A549 (cell line): ENCODE data around the gene CITED4. TPM values are rescaled to one million over a fixed set of nuclear protein-coding genes. Genes with fewer than 3 reads are reported as not detected.

Experiments used
- ATAC-seq, 2 experiments: fragments of 200-7000 bp in 1 of 2; fragments of >200 bp in 1 of 2; cut with Nextera tagmentation in 1 of 2; cut with Tn5 transposase in 1 of 2; 3 replicates each; pipeline versions ENCODE4 v1.8.0 to v1.9.1; 2018 to 2020; ENCODE audit warnings: mild to moderate bottlenecking in 1 of 2, moderate library complexity in 1 of 2
- CTCF ChIA-PET: fragments of 300-600 bp; sonication (Branson Sonifier 250); formaldehyde crosslinking; extraction: SDS; loops from one replicate; lab custom pipeline; 2021; ENCODE audit warnings: antibody characterized with exemption, inconsistent platforms; lab: Yijun Ruan, JAX
- POLR2A ChIA-PET: fragments of 350-600 bp; formaldehyde crosslinking; extraction: SDS; loops from one replicate; lab custom pipeline; 2021; ENCODE audit warnings: antibody characterized with exemption, inconsistent platforms; lab: Yijun Ruan, JAX
- DNase-seq, 2 experiments: peaks; one replicate each; pipeline versions ENCODE4 v3.0.0 to v3.0.0-alpha.2; 2011 to 2016; ENCODE audit warnings: low read depth in 1 of 2, low spot score in 1 of 2
- FAIRE-seq: peaks from 2 replicates; lab custom pipeline; 2011; peaks lifted over from hg19 to GRCh38; lab: Jason Lieb, UNC
- H3K27ac ChIP-seq, 2 experiments: fragments of >200 bp; sonication (Bioruptor Twin); formaldehyde crosslinking; 3 replicates each; pipeline ENCODE4 v1.5.1; 2016 to 2017
- H3K4me1 ChIP-seq: fragments of >200 bp; sonication (Bioruptor Twin); formaldehyde crosslinking; 3 replicates; pipeline ENCODE4 v1.6.1; 2016
- H3K4me2 ChIP-seq: fragments of >200 bp; sonication (Bioruptor Twin); formaldehyde crosslinking; 3 replicates; pipeline ENCODE4 v1.6.1; 2016
- H3K4me3 ChIP-seq: fragments of >200 bp; sonication (Bioruptor Twin); formaldehyde crosslinking; 3 replicates; pipeline ENCODE4 v1.5.1; 2016
- H3K9me3 ChIP-seq: fragments of >200 bp; sonication (Bioruptor Twin); formaldehyde crosslinking; 3 replicates; pipeline ENCODE4 v1.6.1; 2016
- CBX8 ChIP-seq: fragments of 200-600 bp; sonication (generic); IDR thresholded peaks from 2 replicates; pipeline ENCODE4 v1.6.1; 2016
- CHD2 ChIP-seq: fragments of 150-350 bp; IDR thresholded peaks from 2 replicates; pipeline ENCODE4 v1.6.1; 2014; ENCODE audit warnings: low read length; ENCODE audit not compliant: partially characterized antibody
- EHF ChIP-seq: fragments of 250-450 bp; sonication (Bioruptor Pico); IDR thresholded peaks from 2 replicates; pipeline ENCODE4 v1.5.0; 2020; ENCODE audit warnings: mild to moderate bottlenecking
- FOSL2 ChIP-seq, 2 experiments: fragments of 450-650 bp in 1 of 2; fragments of >200 bp in 1 of 2; sonication (Bioruptor Twin) in 1 of 2; formaldehyde crosslinking; IDR thresholded peaks; 2 replicates each; pipeline versions ENCODE4 v1.5.0 to v1.6.1; 2016 to 2020; ENCODE audit warnings: mild to moderate bottlenecking in 1 of 2, moderate library complexity in 1 of 2
- FOXS1 ChIP-seq: fragments of 250-450 bp; sonication (Bioruptor Pico); IDR thresholded peaks from 2 replicates; pipeline ENCODE4 v1.5.0; 2020; ENCODE audit warnings: mild to moderate bottlenecking, moderate library complexity
- HOXA7 ChIP-seq: fragments of 250-450 bp; sonication (Bioruptor Pico); IDR thresholded peaks from 2 replicates; pipeline ENCODE4 v1.5.0; 2020; ENCODE audit warnings: mild to moderate bottlenecking, moderate library complexity
- HOXB5 ChIP-seq: fragments of 250-450 bp; sonication (Bioruptor Pico); IDR thresholded peaks from 2 replicates; pipeline ENCODE4 v1.5.0; 2020; ENCODE audit warnings: mild to moderate bottlenecking, moderate library complexity
- JUN ChIP-seq, 2 experiments: fragments of >200 bp; sonication (Bioruptor Twin); formaldehyde crosslinking; IDR thresholded peaks; 2 replicates in 1 of 2; 3 replicates in 1 of 2; pipeline ENCODE4 v1.6.1; 2016 to 2017
- JUNB ChIP-seq: fragments of >200 bp; sonication (Bioruptor Twin); formaldehyde crosslinking; IDR thresholded peaks from 2 replicates; pipeline ENCODE4 v1.6.1; 2016
- KDM5A ChIP-seq: fragments of 200-600 bp; sonication (generic); IDR thresholded peaks from 2 replicates; pipeline ENCODE4 v1.6.1; 2016; ENCODE audit warnings: antibody characterized with exemption, mild to moderate bottlenecking
- MAFK ChIP-seq: fragments of 450-650 bp; IDR thresholded peaks from 2 replicates; pipeline ENCODE4 v1.6.1; 2014; ENCODE audit not compliant: partially characterized antibody
- MAZ ChIP-seq: fragments of 150-350 bp; IDR thresholded peaks from 2 replicates; pipeline ENCODE4 v1.6.1; 2014; ENCODE audit warnings: antibody characterized with exemption, low read depth, low read length, borderline replicate concordance
- NFE2L2 ChIP-seq: fragments of 150-350 bp; conservative IDR thresholded peaks from 2 replicates; pipeline ENCODE4 v1.6.1; 2014; ENCODE audit warnings: low read length
- NPAS2 ChIP-seq: fragments of 250-450 bp; sonication (Bioruptor Pico); IDR thresholded peaks from 2 replicates; pipeline ENCODE4 v1.8.0; 2022; ENCODE audit warnings: mild to moderate bottlenecking, moderate library complexity, borderline replicate concordance
- PHF8 ChIP-seq: fragments of 200-600 bp; sonication (generic); IDR thresholded peaks from 2 replicates; pipeline ENCODE4 v1.6.1; 2016; ENCODE audit warnings: low read depth, mild to moderate bottlenecking, antibody characterized with exemption, moderate library complexity, borderline replicate concordance
- POLR2A ChIP-seq: IDR thresholded peaks from 2 replicates; pipeline ENCODE4 v1.6.1; 2012; ENCODE audit warnings: mild to moderate bottlenecking, low read length
- POLR2AphosphoS2 ChIP-seq: conservative IDR thresholded peaks from 2 replicates; pipeline ENCODE4 v1.6.1; 2012; ENCODE audit warnings: low read length, improper control_type of control experiment, inconsistent platforms
- RAD21 ChIP-seq, 2 experiments: fragments of >200 bp in 1 of 2; sonication (Bioruptor Twin) in 1 of 2; formaldehyde crosslinking in 1 of 2; IDR thresholded peaks in 1 of 2; conservative IDR thresholded peaks in 1 of 2; 2 replicates in 1 of 2; 3 replicates in 1 of 2; pipeline ENCODE4 v1.6.1; 2012 to 2018; ENCODE audit warnings: inconsistent platforms in 1 of 2
- RARB ChIP-seq: fragments of 250-450 bp; sonication (Bioruptor Pico); IDR thresholded peaks from 2 replicates; pipeline ENCODE4 v1.8.0; 2021; ENCODE audit warnings: mild to moderate bottlenecking, moderate library complexity
- RNF2 ChIP-seq: fragments of 200-600 bp; sonication (generic); IDR thresholded peaks from 2 replicates; pipeline ENCODE4 v1.6.1; 2016; ENCODE audit warnings: low read depth, mild to moderate bottlenecking, antibody characterized with exemption, moderate library complexity, borderline replicate concordance
- TP53 ChIP-seq: fragments of 250-450 bp; sonication (Bioruptor Pico); IDR thresholded peaks from 2 replicates; pipeline ENCODE4 v1.5.0; 2021; ENCODE audit warnings: mild to moderate bottlenecking, moderate library complexity
- ZNF302 ChIP-seq: fragments of 250-450 bp; sonication (Bioruptor Pico); IDR thresholded peaks from 2 replicates; pipeline ENCODE4 v1.9.0; 2021; ENCODE audit warnings: inconsistent platforms, mild to moderate bottlenecking, moderate library complexity
- ZSCAN20 ChIP-seq: fragments of 250-450 bp; sonication (Bioruptor Pico); IDR thresholded peaks from 2 replicates; pipeline ENCODE4 v1.8.0; 2022; ENCODE audit warnings: mild to moderate bottlenecking, moderate library complexity
- WGBS: methylation state at CpG from one replicate; pipeline ENCODE4 v1.1.6; 2017; ENCODE audit errors: missing lambda C conversion rate; 5-methylcytosine and 5-hydroxymethylcytosine counted together
- polyA plus RNA-seq, 4 experiments: library from polyadenylated mRNA; depleted of rRNA in 3 of 4; stranded (reverse); fragments of >200 nt; fragmentation: RNase III in 1 of 4; extraction: RNeasy Plus Mini Kit Qiagen cat#74134 plus additional on column Dnase treatment in 1 of 4; gene quantifications; 2 replicates in 3 of 4; 3 replicates in 1 of 4; pipeline ENCODE4 v1.2.3, GENCODE V29; 2011 to 2017
- TF ChIP-seq, protein P1 (sequence below): IDR thresholded peaks from 2 replicates; pipeline ENCODE4 v1.6.1; 2012
- TF ChIP-seq, protein P2 (sequence below): fragments of 150-350 bp; IDR thresholded peaks from 2 replicates; pipeline ENCODE4 v1.6.1; 2014; ENCODE audit warnings: low read depth, mild to moderate bottlenecking, low read length

The CITED4 gene
- polyA plus RNA-seq, 2 of the 4 experiments (the other 2 are of a cell fraction): 7.1 to 32.2 TPM

DNA sequence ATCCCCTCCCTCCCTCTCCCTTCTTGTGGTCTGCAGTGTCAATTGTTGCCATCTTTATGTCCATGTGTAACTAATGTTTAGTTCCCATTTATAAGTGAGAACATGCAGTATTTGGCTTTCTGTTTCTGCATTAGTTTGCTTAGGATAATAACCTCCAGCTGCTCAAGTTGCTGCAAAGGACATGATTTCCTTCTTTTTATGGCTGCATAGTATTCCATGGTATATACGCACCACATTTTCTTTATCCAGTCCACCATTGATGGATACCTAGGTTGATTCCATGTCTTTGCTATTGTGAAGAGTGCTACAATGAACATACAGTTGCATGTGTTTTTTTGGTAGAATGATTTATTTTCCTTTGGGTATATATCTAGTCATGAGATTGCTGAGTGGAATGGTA is 16.3 kb downstream of the CITED4 start:
- H3K4me2 ChIP-seq: no peak overlapping the region
- POLR2A ChIA-PET: no interaction called here
- no peaks in the 10 kb centered on the region for H3K9me3 ChIP-seq
- no peak overlapping the region for H3K27ac ChIP-seq
- WGBS: 94% methylated on average over 1 of the region's 1 CpG
- TF ChIP-seq MAFK (no peak), POLR2A (no peak), PHF8 (no peak), RARB (CRISPR knock-in tag) (no peak), RNF2 (no peak), NFE2L2 (no peak), HOXA7 (CRISPR knock-in tag) (no peak), RAD21 (conservative IDR thresholded peaks at IDR 0.05 in 1 of 2, IDR thresholded peaks at IDR 0.05 in 1 of 2) (no peak)
- FAIRE-seq (no peak), DNase-seq (no peak), ATAC-seq (no peak)
- peaks cover 13% of the 10 kb centered on the region; the same call in 2 of the 3 replicates for H3K4me1 ChIP-seq
- no peak overlapping the region for H3K4me3 ChIP-seq
- CTCF ChIA-PET: interaction anchor here (12.9 kb wide), 1 partner anchor 106 kb away, joined by 352 read pairs; no protein-coding TSS in a partner anchor

DNA sequence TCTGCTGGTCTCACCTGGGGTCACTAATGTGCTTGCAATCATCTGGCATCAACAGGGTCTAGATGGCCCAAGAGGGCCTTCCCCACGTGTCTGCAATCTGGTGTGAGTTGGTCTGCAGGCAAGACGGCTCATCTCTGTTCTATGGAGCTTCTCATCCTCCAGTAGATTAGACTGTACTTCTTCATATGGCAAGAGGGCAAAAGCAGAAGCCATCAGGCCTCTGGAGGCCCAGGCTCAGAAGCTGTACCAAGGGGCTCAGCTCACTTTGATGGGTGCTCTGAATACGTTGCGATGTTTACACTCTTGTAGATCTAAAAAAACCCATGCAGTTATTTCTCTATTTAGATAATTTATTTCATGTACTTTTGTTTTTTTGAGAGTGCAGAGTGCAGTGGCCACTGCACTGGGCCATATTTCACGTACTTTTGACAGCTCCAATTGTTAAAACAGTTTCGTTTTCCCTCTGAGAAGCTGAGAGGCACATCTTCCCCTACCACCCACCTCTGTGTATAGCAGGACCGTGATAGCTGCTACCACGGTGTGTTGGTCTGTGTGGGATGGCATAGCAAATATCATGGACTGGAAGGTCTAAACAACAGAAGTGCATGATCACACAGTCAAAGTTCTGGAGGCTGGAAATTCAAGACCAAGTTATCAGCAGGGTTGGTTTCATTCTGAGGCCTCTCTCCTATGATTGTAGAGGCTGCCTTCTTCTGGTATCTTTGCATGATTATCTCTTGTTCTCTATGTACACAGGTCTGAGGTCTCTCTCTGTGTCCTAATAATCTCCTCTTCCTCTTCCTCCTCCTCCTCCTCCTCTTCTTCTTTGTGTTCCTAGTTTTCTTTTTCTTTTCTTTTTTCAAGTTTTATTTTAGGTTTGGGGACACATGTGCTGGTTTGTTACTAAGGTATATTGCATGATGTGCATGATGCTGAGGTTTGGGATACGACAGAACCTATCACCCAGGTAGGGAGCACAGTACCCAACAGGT is 17.0 kb downstream of the CITED4 start:
- CTCF ChIA-PET: interaction anchor here (1.1 to 12.9 kb wide), 2 partner anchors 17 to 107 kb away, joined by 3 to 352 read pairs; partner anchors contain the start of gene CITED4

DNA sequence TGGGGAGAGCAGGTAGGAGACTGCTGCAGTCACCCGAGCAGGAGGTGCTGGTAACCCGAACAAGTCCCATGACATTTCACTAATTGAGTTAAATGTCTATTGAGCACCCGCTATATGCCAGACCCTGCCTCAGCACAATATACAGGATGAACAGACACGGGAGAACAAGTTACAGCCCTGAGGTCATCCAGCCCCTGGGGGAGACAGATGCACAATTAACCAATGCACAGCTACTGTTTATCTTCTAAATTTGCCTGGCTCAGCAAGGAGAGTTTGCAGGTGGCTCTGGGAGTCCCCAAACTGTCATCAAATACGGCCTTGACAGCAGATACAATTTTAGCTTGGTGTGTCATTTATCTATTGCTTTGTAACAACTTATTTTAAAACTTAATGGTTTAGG is 18.1 kb downstream of the CITED4 start:
- DNase-seq (no peak), FAIRE-seq (no peak), ATAC-seq (no peak)
- no peak overlapping the region for H3K4me2 ChIP-seq
- TF ChIP-seq JUNB (no peak), NPAS2 (CRISPR knock-in tag) (no peak), ZSCAN20 (no peak), NFE2L2 (no peak), TP53 (CRISPR knock-in tag) (no peak), CHD2 (no peak), CBX8 (no peak), EHF (CRISPR knock-in tag) (no peak), RNF2 (no peak)
- TF ChIP-seq, protein P1, sequence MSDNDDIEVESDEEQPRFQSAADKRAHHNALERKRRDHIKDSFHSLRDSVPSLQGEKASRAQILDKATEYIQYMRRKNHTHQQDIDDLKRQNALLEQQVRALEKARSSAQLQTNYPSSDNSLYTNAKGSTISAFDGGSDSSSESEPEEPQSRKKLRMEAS: no peak
- H3K27ac ChIP-seq: no peak overlapping the region
- H3K4me3 ChIP-seq: no peak overlapping the region
- ChIA-PET CTCF (interaction anchor here (1.1 to 12.9 kb wide), 2 partner anchors 18 to 108 kb away, joined by 3 to 352 read pairs; partner anchors contain the start of gene CITED4), POLR2A (no interaction called here)
- H3K4me1 ChIP-seq: peaks cover 5% of the 10 kb centered on the region; the same call in 2 of the 3 replicates
- 75% methylated on average over 5 of the region's 5 CpGs for WGBS
- no peaks in the 10 kb centered on the region for H3K9me3 ChIP-seq

More for the DNA sequence above, 17.0 kb downstream of the CITED4 start:
- no peak overlapping the region for H3K4me3 ChIP-seq
- FAIRE-seq (no peak), DNase-seq (no peak), ATAC-seq (no peak)
- no peaks in the 10 kb centered on the region for H3K9me3 ChIP-seq
- POLR2A ChIA-PET: no interaction called here
- TF ChIP-seq KDM5A: no peak
- no peak for TF ChIP-seq MAFK
- TF ChIP-seq, protein P2, sequence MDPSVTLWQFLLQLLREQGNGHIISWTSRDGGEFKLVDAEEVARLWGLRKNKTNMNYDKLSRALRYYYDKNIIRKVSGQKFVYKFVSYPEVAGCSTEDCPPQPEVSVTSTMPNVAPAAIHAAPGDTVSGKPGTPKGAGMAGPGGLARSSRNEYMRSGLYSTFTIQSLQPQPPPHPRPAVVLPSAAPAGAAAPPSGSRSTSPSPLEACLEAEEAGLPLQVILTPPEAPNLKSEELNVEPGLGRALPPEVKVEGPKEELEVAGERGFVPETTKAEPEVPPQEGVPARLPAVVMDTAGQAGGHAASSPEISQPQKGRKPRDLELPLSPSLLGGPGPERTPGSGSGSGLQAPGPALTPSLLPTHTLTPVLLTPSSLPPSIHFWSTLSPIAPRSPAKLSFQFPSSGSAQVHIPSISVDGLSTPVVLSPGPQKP: no peak
- no peak for TF ChIP-seq NFE2L2
- TF ChIP-seq JUN (IDR thresholded peaks at IDR 0.05): no peak
- no peak for TF ChIP-seq HOXB5 (CRISPR knock-in tag)
- no peak for TF ChIP-seq POLR2AphosphoS2
- no peak for TF ChIP-seq ZSCAN20
- no peak for TF ChIP-seq FOSL2 (IDR thresholded peaks at IDR 0.05)
- TF ChIP-seq FOSL2 (CRISPR knock-in tag; IDR thresholded peaks at IDR 0.05): no peak
- no peak for TF ChIP-seq ZNF302 (CRISPR knock-in tag)
- TF ChIP-seq MAZ: no peak
- TF ChIP-seq FOXS1 (CRISPR knock-in tag): no peak
- WGBS: 68% methylated on average over 9 of the region's 9 CpGs
- H3K27ac ChIP-seq: no peak overlapping the region
- peaks cover 13% of the 10 kb centered on the region; the same call in 2 of the 3 replicates for H3K4me1 ChIP-seq
- H3K4me2 ChIP-seq: no peak overlapping the region
